Psoas muscle (tissue), 8 donors: ENCODE measurements around the gene PPP1R9B. TPM values are rescaled to one million over a fixed set of nuclear protein-coding genes. Genes with fewer than 3 reads are reported as not detected.

Source experiments
- ATAC-seq, 4 donors: fragments of 200-7000 bp; cut with Tn5 transposase; one replicate each; pipeline ENCODE4 v1.9.1; 2020; ENCODE audit warnings: moderate library complexity in 3 of 4, mild to moderate bottlenecking in 2 of 4
- DNase-seq, 2 donors: peaks; one replicate each; pipeline ENCODE4 v3.0.0-alpha.2; 2020
- H3K27ac ChIP-seq: fragments of 200-600 bp; one replicate; pipeline ENCODE4 v1.8.0; 2022
- H3K27me3 ChIP-seq, 3 donors: fragments of 200-600 bp in 1 of 3; one replicate each; pipeline versions ENCODE4 v1.6.1 to v1.8.0; 2013 to 2022; ENCODE audit warnings: low read length in 2 of 3, mild to moderate bottlenecking in 2 of 3, moderate library complexity in 1 of 3; ENCODE audit not compliant: insufficient read depth in 3 of 3
- H3K36me3 ChIP-seq, 2 donors: fragments of 200-600 bp in 1 of 2; one replicate each; pipeline versions ENCODE4 v1.6.1 to v1.8.0; 2013 to 2022; ENCODE audit warnings: low read depth in 1 of 2, mild to moderate bottlenecking in 1 of 2, moderate library complexity in 1 of 2; ENCODE audit not compliant: insufficient read depth in 1 of 2
- H3K4me1 ChIP-seq: fragments of 200-600 bp; one replicate; pipeline ENCODE4 v1.8.0; 2022
- H3K4me3 ChIP-seq: fragments of 200-600 bp; one replicate; pipeline ENCODE4 v1.8.0; 2022; ENCODE audit warnings: mild to moderate bottlenecking
- H3K9me3 ChIP-seq: fragments of 200-600 bp; one replicate; pipeline ENCODE4 v1.8.0; 2022
- CTCF ChIP-seq: fragments of 200-600 bp; IDR thresholded peaks from one replicate; pipeline ENCODE4 v1.8.0; 2022; ENCODE audit warnings: antibody characterized with exemption
- WGBS, 3 donors: extraction: QIAGEN DNeasy Blood & Tissue Kit; methylation state at CpG; one replicate each; pipeline versions ENCODE4 v1.1.6 to v1.1.7; 2013; 5-methylcytosine and 5-hydroxymethylcytosine counted together
- intact Hi-C, 2 donors: fragments of 100-400 bp; cut with DNase I; formaldehyde crosslinking; loops; one replicate each; pipeline versions ENCODE4 v1.11.0 to v1.14.2; 2022
- polyA plus RNA-seq, 3 donors: library from polyadenylated mRNA; stranded (reverse); fragments of 200-250 nt; gene quantifications; one replicate each; pipeline ENCODE4 v1.2.3, GENCODE V29; 2013
- total RNA-seq, 4 donors: library from RNA; stranded (reverse); fragmentation: NEBNext Ultra II Directional in 2 of 4; extraction: Animal tissue kit (Norgen Biotek cat#: 25700) in 2 of 4; gene quantifications; one replicate each; pipeline versions ENCODE4 v1.2.1 to v1.2.4, GENCODE V29; 2021 to 2023
- donor health status: healthy with polysubstance abuse.
- donor health status: DM: no; HTN: no; CAD: no; lungs with moderate emphysema.
- donor health status: Bipolar disorder and iron deficiency.
- donor health status: healthy.
- donor health status: DM: yes; HTN: yes; CAD: no.
- donor health status: DM: no; HTN: no; CAD: no.
- donor health status: DM: no; HTN: no; CAD: no.
- donor health status: DM: yes; HTN: yes; CAD: no.

The PPP1R9B gene
- total and polyA plus RNA-seq, 7 donors: 7.0 to 26.5 (median 15.1) TPM

- peak overlapping the region; percentile 88 for H3K27ac ChIP-seq
- peaks cover 0 to 20% of the 10 kb centered on the region in 2 donors for H3K36me3 ChIP-seq
- DNase-seq: no peak
- peaks cover 71% of the 10 kb centered on the region for H3K4me1 ChIP-seq
- ATAC-seq: no peak
- intact Hi-C loops: loop anchor here in 1 of 2 donors (5.0 kb wide), 1 partner anchor 70 kb away; the partner anchor contains the start of gene SGCA
- peak overlapping the region; percentile 11 for H3K4me3 ChIP-seq
- no peak for TF ChIP-seq CTCF
- H3K27me3 ChIP-seq: no peaks in the 10 kb centered on the region
- H3K9me3 ChIP-seq: no peaks in the 10 kb centered on the region
- 43 to 49% (median 44%) methylated on average over 7 of the region's 7 CpGs for WGBS, 3 donors
Measured at GRCh38 chr17:50097455-50097854, 53.0 kb downstream of the PPP1R9B start.

- Histone ChIP-seq H3K36me3 (peaks cover 0 to 20% of the 10 kb centered on the region in 2 donors), H3K27ac (peak overlapping the region; percentile 88), H3K9me3 (no peaks in the 10 kb centered on the region), H3K27me3 (no peaks in the 10 kb centered on the region), H3K4me3 (peak overlapping the region; percentile 95), H3K4me1 (peaks cover 64% of the 10 kb centered on the region)
- intact Hi-C loops: loop anchor here in 1 of 2 donors (5.0 kb wide), 1 partner anchor 71 kb away; the partner anchor contains the start of gene SGCA
- ATAC-seq (no peak), DNase-seq (no peak)
- 30 to 57% (median 42%) methylated on average over 3 of the region's 3 CpGs for WGBS, 3 donors
- no peak for TF ChIP-seq CTCF
Measured at GRCh38 chr17:50096758-50097157, 53.7 kb downstream of the PPP1R9B start.

GRCh38 chr17:50096092-50096491, 54.4 kb downstream of the PPP1R9B start:
- Histone ChIP-seq H3K27me3 (no peaks in the 10 kb centered on the region), H3K27ac (peak overlapping the region; percentile 88), H3K4me3 (peak overlapping the region; percentile 95), H3K4me1 (peaks cover 58% of the 10 kb centered on the region), H3K36me3 (peaks cover 0 to 20% of the 10 kb centered on the region in 2 donors), H3K9me3 (no peaks in the 10 kb centered on the region)
- no peak for TF ChIP-seq CTCF
- ATAC-seq: peak in 3 of 4 donors; percentile 1 to 2 (median 1)
- WGBS, 3 donors: 8 to 12% (median 12%) methylated on average over 6 of the region's 6 CpGs
- no peak for DNase-seq
- intact Hi-C loops: loop anchor here in 1 of 2 donors (5.0 kb wide), 1 partner anchor 71 kb away; the partner anchor contains the start of gene SGCA

- peak; percentile 1 to 13 (median 5) for ATAC-seq
- DNase-seq: no peak
- peak overlapping the region; percentile 95 for H3K4me3 ChIP-seq
- intact Hi-C loops: loop anchor here (2.0 to 5.0 kb wide), 2 partner anchors 57 to 72 kb away; partner anchors contain the start of gene SGCA (in 1 of the 2)
- H3K4me1 ChIP-seq: peaks cover 54% of the 10 kb centered on the region
- 0 to 2% (median 1%) methylated on average over 12 of the region's 12 CpGs for WGBS, 3 donors
- no peak for TF ChIP-seq CTCF
- peak overlapping the region; percentile 88 for H3K27ac ChIP-seq
- no peaks in the 10 kb centered on the region for H3K27me3 ChIP-seq
- H3K9me3 ChIP-seq: no peaks in the 10 kb centered on the region
- H3K36me3 ChIP-seq: peaks cover 0 to 20% of the 10 kb centered on the region in 2 donors
Measured at GRCh38 chr17:50095626-50096037, 54.8 kb downstream of the PPP1R9B start.
